Measurements from ENCODE around the gene ZNF830. TPM values are rescaled to one million over a fixed set of nuclear protein-coding genes. Genes with fewer than 3 reads are reported as not detected.

The ZNF830 gene
- total RNA-seq, 1 experiment from 2014 or later: 19.2 TPM

DNA sequence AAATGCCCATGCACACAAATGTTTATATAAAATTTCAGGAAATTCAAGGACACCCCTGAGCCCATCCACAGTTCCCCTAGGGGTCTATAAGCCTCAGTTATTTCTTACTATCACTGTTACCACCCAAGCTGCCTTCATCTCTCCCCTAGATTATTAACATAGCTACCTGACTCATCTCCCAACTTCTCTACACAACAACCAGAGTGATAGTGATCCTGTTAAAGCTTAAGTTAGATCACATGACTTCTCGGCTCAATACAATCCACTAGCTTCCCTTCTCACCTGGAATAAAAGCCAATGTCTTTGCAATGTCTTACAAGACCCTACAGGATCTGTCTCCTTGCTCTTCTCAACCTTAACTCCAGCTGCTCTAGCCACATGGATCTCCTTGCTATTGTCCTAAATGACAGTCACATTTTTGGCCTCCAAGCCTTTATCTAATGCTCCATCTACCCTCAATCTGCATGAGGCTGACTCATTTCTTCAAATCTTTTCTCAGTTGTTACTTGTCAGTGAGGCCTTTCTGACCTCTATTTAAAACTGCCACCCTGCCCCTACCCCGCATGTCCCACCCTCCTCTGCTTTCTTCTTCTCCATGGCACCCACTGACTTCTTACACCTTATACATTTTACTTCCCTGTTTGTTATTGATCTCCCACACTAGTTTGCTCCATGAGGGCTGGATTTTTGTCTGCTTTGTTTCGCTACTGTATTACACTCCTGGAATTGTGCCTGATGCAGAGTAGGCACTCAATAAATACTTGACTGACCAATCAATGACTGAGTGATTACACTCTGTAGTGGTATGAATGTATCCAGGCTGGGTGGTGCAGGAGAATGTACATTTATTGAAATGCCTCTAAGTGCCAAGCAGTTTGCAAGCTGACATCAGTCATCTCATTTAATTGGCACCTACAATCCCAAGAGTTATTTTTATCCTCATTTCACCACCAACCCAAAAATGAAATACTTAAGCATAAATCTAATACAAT, 13.8 kb downstream of the ZNF830 start:
- Histone ChIP-seq H2AFZ (ENCODE audit: low read length) (no peak overlapping the region), H3K4me2 (ENCODE audit: insufficient read depth, insufficient read length, low read length) (no peak overlapping the region), H3K23ac (ENCODE audit: insufficient read length, low read depth, low read length) (no peak overlapping the region), H3K56ac (ENCODE audit: insufficient read length, low read depth, low read length) (no peak overlapping the region), H2BK20ac (ENCODE audit: low read depth, low read length, poor library complexity, severe bottlenecking) (no peak overlapping the region), H3K9me3 (ENCODE audit: control insufficient read depth, low read depth, low read length) (no peaks in the 10 kb centered on the region), H2AK5ac (ENCODE audit: insufficient read length, low read length) (no peak overlapping the region), H2BK15ac (ENCODE audit: low read depth, low read length) (no peak overlapping the region), H3K9ac (ENCODE audit: extremely low read depth, insufficient read length, low read length) (no peak overlapping the region), H3T11ph (ENCODE audit: low read length) (no peak overlapping the region), H4K8ac (replicated peaks; ENCODE audit: insufficient read length, low read depth, low read length) (no peak overlapping the region), H2BK120ac (ENCODE audit: low read depth, low read length, poor library complexity, severe bottlenecking) (no peak overlapping the region), H3K4ac (ENCODE audit: low read depth, low read length) (no peak overlapping the region), H3K27ac (ENCODE audit: insufficient read length, low read depth, low read length) (no peak overlapping the region), H3K27me3 (ENCODE audit: insufficient read depth, low read length) (no peaks in the 10 kb centered on the region), H3K18ac (ENCODE audit: insufficient read length, low read depth, low read length) (no peak overlapping the region), H3K79me2 (ENCODE audit: insufficient read depth, low read length) (no peaks in the 10 kb centered on the region), H3K23me2 (ENCODE audit: insufficient read length, low read depth, low read length, poor library complexity, severe bottlenecking) (no peaks in the 10 kb centered on the region), H4K20me1 (ENCODE audit: control insufficient read depth, insufficient read depth, insufficient read length) (no peaks in the 10 kb centered on the region), H3K4me1 (ENCODE audit: insufficient read depth, low read length) (no peaks in the 10 kb centered on the region), H4K91ac (ENCODE audit: insufficient read length, low read depth, low read length) (no peak overlapping the region), H3K14ac (ENCODE audit: insufficient read depth, low read length) (no peak overlapping the region), H2BK12ac (ENCODE audit: insufficient read length, low read depth, low read length) (no peak overlapping the region), H2BK5ac (ENCODE audit: insufficient read length, low read length) (no peak overlapping the region), H4K5ac (ENCODE audit: insufficient read length, low read depth, low read length) (no peak overlapping the region), H3K79me1 (ENCODE audit: insufficient read depth, low read depth, low read length, poor library complexity, severe bottlenecking) (no peaks in the 10 kb centered on the region)
- no peak overlapping the region for H3K27ac Mint-ChIP-seq
- TF ChIP-seq, protein P1, sequence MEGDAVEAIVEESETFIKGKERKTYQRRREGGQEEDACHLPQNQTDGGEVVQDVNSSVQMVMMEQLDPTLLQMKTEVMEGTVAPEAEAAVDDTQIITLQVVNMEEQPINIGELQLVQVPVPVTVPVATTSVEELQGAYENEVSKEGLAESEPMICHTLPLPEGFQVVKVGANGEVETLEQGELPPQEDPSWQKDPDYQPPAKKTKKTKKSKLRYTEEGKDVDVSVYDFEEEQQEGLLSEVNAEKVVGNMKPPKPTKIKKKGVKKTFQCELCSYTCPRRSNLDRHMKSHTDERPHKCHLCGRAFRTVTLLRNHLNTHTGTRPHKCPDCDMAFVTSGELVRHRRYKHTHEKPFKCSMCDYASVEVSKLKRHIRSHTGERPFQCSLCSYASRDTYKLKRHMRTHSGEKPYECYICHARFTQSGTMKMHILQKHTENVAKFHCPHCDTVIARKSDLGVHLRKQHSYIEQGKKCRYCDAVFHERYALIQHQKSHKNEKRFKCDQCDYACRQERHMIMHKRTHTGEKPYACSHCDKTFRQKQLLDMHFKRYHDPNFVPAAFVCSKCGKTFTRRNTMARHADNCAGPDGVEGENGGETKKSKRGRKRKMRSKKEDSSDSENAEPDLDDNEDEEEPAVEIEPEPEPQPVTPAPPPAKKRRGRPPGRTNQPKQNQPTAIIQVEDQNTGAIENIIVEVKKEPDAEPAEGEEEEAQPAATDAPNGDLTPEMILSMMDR (conservative IDR thresholded peaks at IDR 0.05): no peak
- H3K9me3 Mint-ChIP-seq: no peaks in the 10 kb centered on the region
- DNase-seq: no peak
- H3K27me3 Mint-ChIP-seq (ENCODE audit: low read depth): peaks cover 1% of the 10 kb centered on the region
- WGBS (ENCODE audit: extremely low coverage, insufficient read length, low lambda C conversion rate): no CpG with 5 or more reads among the region's 3 CpGs
- H3K4me1 Mint-ChIP-seq: peaks cover 9 to 11% of the 10 kb centered on the region in 2 experiments
- no peak overlapping the region for H3K4me3 Mint-ChIP-seq
- no peaks in the 10 kb centered on the region for H3K36me3 Mint-ChIP-seq (ENCODE audit: insufficient read depth in 1 of 3, low read depth in 3 of 3)
